NCI-H2227 (cell line): Measurements from ENCODE around the gene AFG3L2.
"Not testable (repeated sequence)": the region's sequence is repeated elsewhere in the genome, so short reads cannot be mapped to it uniquely, and the experiment has no call there.

ENCODE experiments used
- DNase-seq: peaks from one replicate; lab custom pipeline; 2025; ENCODE audit not compliant: unreplicated experiment; lab: John Stamatoyannopoulos, UW

Gene AFG3L2

GRCh38 chr18:12397793-12398192, 20.8 kb upstream of the AFG3L2 start:
- DNase-seq = no peak

DNA sequence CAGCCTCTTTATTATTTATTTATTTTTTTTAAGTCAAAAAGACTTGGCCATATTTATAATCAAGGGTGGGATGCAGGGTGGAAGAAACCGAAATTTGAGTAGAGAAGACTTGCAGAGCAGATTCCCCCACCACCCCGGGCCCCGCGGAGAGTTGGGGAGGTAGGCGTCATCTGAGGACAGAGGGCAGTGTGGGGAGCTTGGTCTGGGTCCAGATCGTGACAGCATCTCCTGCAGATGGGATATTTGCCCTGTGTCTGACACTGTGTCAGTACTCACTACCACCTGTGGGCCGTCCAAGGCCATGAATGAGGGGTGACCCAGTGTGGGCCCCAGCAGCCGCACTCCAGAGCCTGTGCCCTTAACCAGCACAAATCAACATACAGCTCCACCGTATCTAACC, 20.2 kb upstream of the AFG3L2 start:
- DNase-seq = no peak

GRCh38 chr18:12394428-12394827, 17.4 kb upstream of the AFG3L2 start:
- DNase-seq = no peak

DNA sequence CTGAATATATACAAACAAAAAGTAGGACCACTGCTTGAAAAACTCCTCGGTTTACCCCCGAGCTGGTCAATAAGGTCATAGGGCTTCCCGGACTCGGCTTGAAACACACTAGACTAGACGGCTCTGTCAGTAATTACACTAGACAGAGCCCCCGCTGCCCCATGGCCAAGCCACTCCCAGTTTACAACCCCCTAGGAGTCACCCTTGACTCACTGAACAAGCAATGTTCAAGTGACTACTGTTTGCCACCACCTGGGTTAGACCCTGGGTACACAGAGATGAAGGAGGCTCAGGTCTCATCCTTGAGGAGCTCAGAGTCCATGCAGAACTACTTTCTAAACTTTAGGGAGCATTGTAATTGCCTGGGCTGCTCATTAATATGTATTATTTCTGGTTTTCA, 17.0 kb upstream of the AFG3L2 start:
- DNase-seq = no peak

- DNase-seq = no peak
Observed at GRCh38 chr18:12393510-12393909, 16.5 kb upstream of the AFG3L2 start.

GRCh38 chr18:12391487-12392165, 14.6 kb upstream of the AFG3L2 start:
- DNase-seq = peak; percentile 74

GRCh38 chr18:12388442-12388841, 11.4 kb upstream of the AFG3L2 start:
- DNase-seq = no peak

- no peak for DNase-seq
Observed at GRCh38 chr18:12384261-12384660, 7.2 kb upstream of the AFG3L2 start.

- DNase-seq = not testable (repeated sequence)
Observed at GRCh38 chr18:12383759-12384158, 6.7 kb upstream of the AFG3L2 start.

DNA sequence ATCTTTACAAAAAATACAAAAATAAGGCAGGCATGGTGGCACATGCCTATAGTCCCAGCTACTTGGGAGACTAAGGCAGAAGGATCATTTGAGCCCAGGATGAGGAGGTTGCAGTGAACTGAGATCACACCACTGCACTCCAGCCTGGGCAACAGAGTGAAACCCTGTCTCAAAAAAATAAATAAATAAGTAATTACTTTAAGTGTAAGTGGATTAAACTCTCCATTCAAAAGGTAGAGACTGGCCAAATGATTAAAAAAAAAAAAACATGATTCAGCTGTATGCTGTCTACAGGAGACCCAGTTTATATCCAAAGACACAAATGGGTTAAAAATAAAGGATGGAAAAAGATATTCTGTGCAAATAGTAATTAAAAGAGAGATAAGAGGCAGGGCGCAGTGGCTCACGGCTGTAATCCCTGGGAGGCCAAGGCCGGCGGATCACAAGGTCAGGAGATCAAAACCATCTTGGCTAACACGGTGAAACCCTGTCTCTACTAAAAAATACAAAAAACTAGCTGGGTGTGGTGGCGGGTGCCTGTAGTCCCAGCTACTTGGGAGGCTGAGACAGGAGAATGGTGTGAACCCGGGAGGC, 5.3 kb upstream of the AFG3L2 start:
- DNase-seq = not testable (repeated sequence)

GRCh38 chr18:12378198-12378558, 1.2 kb upstream of the AFG3L2 start:
- not testable (repeated sequence) for DNase-seq

- no peak for DNase-seq
Observed at GRCh38 chr18:12377556-12378197, 650 bp upstream of the AFG3L2 start.

DNA sequence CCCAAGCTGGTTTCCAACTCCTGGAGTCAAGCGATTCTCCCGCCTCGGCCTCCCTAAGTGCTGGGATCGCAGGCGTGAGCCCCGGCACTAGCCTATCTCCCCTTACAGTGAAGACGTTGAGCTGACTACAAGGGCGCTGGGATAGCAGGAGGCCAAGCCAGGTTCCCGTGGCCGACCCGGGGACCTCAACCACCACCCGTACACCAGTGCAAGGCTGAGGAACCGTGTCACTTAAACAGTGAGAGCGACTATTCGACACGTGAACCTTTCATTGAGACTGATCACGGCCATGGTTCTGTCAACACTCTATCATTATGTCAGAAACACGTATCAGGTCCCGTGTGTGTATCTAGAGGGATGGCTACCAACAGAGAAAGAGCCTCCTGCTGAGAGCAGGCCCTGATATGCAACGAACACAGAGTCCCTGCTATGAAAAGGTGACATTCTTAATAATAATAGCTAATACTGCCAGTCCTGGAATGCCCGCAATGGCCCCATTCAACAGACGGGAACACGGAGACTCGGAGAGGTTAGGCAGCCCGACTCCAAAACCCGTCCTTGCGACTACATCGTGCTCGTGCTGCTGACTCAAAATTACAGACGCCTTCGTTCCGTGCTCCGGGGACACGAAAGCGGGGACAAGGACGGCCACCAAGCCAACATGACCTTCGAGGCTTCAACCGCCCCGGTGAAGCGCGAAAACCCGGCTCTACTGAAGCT, 833 bp downstream of the AFG3L2 start:
- DNase-seq = peak; percentile 46

- no peak for DNase-seq
Observed at GRCh38 chr18:12374401-12374800, 2.6 kb downstream of the AFG3L2 start.

- no peak for DNase-seq
Observed at GRCh38 chr18:12373771-12374116, 3.3 kb downstream of the AFG3L2 start.

DNA sequence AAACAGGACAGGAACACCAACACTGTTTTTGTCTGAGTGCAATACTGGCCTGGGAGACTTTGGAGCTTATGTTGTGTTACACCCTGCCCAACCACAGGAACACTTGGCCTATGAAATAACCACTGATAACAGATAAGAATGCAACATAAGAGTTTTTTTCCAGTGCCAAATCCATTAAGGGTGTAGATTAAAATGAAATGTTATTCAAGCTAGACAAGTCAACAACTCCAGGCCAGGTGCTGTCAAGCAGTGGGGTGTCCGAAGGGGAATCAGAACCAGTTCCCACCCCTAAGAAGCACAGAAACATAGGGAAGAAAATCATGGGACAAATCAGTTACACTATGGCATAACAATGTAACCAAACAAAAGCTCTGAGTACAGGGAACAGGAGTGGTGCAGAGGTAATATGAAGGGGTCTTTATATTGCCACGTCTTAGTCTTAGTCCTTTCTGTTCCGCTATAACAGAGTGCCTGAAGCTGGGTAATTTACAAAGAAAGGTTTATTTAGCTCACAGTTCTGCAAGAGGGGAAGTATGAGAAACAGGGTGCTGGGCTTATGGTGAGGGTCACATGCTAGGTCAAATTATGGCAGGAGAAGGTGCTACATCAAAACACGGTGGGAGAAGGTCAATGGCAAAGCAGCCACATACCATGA, 3.8 kb downstream of the AFG3L2 start:
- DNase-seq = no peak

- DNase-seq = no peak
Observed at GRCh38 chr18:12372406-12372805, 4.6 kb downstream of the AFG3L2 start.

- DNase-seq = no peak
Observed at GRCh38 chr18:12371590-12371989, 5.4 kb downstream of the AFG3L2 start.

DNA sequence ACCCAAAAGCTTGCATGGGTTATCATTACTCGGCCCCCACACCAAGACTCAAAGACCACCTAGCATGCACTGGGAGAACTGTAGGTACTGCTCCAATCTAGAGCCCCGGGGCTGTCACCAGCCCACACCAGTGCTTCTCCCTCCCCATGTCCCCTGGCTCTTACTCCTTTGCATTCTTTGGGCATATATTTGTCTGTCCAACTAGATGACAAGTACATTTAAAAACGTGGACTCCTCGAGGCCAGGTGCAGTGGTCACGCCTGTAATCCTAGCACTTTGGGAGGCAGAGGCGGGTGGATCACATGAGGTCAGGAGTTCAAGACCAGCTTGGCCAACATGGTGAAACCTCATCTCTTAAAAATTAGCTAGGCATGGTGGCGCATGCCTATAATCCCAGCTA, 7.8 kb downstream of the AFG3L2 start:
- no peak for DNase-seq

GRCh38 chr18:12366784-12367183, 10.2 kb downstream of the AFG3L2 start:
- no peak for DNase-seq

DNA sequence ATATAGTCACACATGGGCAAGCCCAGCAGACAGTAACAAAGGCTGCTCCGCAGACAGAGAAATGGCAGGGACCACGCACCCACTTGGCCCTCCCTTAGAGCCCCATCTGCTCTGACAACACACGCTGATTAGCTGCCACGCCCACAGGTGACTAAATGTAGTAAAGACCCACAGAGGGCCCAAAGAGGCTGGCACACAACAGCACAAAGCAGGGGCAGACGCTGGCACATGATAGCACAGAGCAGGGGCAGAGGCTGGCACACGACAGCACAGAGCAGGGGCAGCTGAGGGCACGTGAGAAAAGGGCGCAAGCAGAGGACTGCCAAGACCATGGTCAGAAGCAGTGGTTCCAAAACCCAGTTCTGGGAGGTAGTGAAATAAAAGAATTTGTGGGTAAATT, 10.6 kb downstream of the AFG3L2 start:
- DNase-seq = no peak
